HG03280 (cell line): Measurements from ENCODE around the gene HS6ST1.
"Not testable (repeated sequence)": the region's sequence is repeated elsewhere in the genome, so short reads cannot be mapped to it uniquely, and the experiment has no call there.

Experiments used
- ATAC-seq: cut with Tn5 transposase; IDR thresholded peaks from one replicate; pipeline ENCODE4 v1.9.1; 2021; ENCODE audit warnings: mild to moderate bottlenecking, moderate library complexity; ENCODE audit not compliant: unreplicated experiment

HS6ST1 gene

DNA sequence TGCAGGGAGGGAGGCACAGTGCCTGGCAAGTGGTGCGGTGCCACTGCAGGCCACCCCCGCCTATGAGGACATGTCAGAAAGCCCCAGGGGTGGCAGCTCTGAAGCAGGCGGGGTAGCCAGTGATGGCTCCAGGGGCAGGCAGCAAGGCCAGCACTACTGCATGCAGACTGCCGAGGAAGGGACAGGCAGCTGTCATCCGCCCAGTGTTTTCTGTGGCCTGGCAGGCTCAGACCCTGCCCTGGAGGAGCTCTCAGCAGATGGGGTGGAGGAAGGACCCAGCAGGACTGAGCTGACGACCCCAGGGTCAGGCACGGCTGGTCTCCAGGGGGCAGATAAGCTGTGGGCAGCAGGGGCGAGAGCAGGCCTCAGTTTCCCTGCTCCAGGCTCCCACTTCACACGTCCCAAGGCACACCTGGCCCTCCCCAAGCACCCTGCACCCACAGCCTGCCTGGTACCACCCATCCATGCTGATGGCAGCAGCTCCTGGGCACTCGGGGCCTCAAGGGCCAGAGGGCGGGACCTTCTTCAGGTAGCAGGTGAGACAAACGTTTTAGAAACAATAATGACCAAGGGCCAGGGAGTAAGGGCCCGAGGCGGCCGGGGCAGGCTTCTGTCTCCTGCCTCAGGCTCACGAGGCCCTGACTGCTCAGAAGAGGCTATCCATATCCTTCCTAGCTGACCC, 48.5 kb downstream of the HS6ST1 start:
- no peak for ATAC-seq

DNA sequence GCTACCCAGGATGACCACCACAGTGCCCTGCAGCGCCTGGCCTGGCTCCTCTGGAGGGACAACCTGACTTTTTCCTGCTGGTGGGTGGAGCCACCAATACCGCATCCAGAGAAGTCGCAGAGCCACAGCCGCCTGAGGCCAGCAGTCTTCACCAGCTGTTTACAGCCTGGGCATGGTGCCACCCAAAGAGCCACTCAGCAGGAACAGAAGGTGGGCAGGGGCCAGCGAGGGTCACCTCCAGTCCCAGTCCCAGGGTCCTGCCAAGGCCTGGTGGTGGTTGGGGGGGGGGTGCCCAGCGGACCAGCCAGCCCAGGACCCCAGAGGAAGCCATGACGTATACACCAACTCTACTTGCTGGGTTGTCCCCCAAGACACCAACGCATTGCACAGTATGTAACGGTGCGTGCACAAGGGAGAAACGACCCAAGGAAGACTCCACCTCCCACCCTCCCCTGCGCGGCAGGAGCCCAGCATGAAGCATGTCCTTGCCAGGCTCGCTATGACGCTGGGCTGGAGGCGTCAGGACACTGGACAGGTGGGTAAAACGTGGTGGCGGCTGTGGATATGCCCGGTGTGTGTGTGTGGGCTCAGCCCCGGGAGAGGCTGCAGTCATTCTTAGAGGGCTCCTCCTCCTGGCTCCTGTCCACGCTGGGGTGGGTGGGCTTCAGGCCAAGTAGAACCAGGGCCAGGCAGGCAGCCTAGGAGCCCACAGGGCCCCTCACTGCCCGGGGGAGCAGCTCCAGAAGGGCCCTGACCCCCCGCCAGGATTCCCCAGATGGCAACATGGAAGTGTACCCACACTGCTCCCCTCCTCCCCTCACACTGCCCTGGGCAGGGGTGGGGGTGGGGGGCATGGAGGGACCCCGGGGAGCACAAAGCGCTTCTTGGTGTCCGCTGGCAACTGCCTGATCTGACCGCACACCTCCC, 49.3 kb downstream of the HS6ST1 start:
- ATAC-seq: no peak

DNA sequence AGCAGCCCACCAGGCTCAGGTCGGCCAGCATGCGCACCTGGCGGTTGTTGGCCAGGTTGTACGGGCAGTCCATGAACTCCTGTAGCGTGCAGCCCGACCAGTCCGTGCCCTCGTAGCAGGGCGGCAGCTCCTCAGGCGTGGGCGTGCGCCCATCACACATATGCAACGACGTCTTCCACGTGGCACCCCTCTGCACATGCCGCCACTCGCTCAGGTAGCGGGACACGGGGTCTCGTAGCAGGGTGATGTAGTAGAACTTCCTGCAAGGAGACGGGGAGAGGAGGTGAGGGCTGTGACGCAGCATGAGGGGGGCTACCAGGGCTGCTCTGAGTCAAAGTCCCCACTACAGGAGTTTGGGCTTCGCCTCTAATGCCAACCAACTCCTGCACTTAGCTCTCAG, 50.1 kb downstream of the HS6ST1 start:
- not testable (repeated sequence) for ATAC-seq

DNA sequence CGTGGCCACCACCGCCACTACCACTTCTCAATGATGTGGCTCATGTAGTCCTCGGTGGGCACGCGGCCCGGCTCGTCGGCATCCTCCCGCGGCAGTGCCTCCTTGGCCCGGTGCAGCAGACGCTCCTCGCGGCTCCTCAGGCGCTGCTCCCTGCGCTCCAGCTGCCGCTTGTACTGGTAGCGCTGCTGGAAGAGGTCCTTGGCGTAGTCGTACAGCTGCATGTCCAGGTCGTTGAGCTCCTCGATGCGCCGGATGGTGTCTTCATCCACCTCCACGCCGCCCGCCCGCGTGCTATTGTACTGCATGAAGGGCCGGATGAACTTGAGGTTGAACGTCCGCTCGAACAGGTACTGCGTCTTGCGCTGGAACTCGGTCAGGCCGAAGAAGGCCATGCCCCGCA, 50.5 kb downstream of the HS6ST1 start:
- ATAC-seq: not testable (repeated sequence)

DNA sequence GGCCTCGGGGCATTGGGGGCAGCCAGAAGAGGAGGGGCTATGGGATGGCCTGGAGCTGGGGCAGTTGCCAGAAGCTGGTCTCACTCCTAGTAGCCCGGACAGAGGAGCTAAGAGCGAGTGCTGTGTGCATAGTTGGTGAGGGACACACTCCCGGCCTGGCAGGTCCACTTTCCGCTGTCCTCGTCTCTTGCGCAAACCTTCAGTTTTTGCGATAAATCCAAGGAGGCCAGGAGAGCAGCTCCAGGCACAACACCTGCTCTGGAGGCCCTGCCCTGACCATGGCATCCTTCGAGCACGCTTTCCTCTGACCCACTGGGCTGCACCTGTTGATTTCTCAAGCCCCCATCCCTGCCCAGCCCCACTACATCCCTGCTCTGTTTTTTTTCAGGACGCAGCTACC, 51.0 kb downstream of the HS6ST1 start:
- ATAC-seq: not testable (repeated sequence)

DNA sequence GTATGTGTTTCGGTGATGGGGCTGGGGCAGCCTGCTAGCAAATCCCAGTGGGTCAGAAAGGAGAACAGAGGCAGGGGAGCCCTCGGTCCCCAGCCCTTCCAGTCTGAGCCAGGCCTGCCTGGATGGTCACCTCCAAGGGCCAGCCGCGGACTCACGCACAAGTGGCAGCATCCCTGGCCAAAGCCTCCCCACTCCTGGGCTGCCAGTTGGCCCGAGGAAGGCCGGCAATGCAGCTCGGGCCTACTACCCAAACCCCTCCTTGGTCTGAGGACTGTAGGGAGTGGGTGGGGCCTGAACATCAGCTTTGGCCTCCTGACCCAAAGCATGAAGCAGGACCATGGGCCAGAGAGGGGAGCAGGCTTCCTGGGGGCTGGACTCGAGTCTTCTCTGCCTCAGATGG, 51.5 kb downstream of the HS6ST1 start:
- ATAC-seq: not testable (repeated sequence)

DNA sequence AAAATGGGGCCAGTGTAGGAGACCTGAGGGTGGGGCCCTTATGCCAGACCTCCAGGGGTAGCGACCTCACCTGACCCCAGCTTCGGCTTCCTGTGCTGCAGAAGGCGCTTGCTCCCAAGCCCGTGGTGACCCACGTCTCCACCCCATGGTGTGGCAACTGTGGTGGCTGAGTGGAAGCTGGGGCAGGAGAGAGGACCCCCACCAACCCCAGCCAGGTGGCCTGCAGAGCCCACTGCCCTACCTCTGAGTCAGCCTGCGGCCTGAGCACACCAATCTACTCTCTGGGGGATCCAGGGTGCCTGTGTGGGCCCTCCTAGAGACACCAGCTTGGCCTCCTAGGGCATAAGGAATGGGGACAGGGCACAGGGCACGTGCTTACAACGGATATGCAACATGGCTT, 52.2 kb downstream of the HS6ST1 start:
- not testable (repeated sequence) for ATAC-seq

DNA sequence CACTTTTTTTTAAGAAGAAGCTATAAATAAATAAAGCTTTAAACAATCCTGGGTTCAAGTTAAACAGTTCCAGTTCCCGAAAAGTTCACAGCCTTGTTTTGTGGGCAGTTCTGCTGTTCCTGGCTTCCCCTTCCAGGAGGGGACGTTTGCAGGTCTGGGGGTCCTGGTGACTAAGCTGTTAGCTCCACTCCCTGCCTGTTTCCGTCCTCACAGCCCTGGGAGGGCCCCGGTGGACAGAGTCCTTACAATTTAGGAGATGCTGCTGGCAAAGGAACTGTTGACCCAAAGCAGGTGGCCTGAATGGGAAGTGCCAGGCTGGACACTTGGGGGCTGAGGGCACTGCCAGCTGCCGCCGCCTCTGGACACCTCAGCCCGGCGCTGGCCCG, 53.1 kb downstream of the HS6ST1 start:
- ATAC-seq: not testable (repeated sequence)

DNA sequence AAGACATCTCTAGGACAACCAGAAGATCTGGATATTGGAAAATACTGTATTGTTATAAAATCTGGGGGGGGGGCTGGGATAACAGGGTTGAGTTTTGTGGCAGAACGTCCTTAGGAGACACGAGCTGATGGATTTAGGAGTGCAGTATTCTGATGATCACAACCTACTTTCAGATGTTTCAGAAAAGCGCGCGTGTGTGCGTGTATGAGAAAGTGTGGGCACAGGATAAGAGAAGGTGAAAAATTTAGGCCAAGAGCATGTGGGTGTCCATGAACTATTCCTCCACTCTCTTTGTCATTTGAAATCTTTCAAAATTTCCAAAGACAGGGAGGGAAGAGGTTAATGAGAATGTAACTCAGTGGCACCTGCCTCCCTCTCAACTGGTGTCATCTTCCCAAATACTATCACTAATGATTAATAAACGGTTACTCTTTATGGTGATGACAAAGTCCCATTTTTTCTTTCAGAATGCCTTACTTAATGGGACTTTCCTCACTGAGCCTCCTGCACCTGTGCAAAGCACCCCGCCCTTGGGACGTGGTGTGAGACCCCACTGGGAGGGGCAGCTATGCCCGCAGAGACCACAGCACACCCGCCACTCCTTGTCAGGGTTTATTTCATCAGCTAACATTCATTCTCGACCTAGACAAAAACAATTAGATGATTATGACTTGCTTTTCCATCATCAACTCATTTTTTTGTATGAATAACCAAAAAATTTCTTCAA, 53.6 kb downstream of the HS6ST1 start:
- ATAC-seq: no peak

DNA sequence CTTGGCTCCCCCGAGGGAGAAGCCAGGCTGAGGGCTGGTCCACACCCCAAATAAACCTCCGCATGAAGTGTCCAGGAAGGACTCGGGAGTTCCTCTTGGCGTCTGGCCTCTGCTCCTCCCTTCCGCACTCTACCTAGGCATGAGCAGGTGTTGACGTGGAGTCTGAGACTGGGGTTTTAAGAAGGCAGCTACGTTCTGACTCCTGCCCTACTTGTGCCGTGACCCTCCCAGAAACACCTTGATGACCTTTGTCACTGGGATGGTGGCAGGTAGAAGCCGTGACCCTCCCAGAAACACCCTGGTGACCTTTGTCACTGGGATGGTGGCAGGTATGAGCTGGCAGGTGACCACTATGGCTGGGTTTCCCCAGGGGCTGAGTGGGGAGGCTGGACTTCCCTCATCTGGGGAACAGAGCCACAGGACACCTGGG, 54.8 kb downstream of the HS6ST1 start:
- no peak for ATAC-seq

DNA sequence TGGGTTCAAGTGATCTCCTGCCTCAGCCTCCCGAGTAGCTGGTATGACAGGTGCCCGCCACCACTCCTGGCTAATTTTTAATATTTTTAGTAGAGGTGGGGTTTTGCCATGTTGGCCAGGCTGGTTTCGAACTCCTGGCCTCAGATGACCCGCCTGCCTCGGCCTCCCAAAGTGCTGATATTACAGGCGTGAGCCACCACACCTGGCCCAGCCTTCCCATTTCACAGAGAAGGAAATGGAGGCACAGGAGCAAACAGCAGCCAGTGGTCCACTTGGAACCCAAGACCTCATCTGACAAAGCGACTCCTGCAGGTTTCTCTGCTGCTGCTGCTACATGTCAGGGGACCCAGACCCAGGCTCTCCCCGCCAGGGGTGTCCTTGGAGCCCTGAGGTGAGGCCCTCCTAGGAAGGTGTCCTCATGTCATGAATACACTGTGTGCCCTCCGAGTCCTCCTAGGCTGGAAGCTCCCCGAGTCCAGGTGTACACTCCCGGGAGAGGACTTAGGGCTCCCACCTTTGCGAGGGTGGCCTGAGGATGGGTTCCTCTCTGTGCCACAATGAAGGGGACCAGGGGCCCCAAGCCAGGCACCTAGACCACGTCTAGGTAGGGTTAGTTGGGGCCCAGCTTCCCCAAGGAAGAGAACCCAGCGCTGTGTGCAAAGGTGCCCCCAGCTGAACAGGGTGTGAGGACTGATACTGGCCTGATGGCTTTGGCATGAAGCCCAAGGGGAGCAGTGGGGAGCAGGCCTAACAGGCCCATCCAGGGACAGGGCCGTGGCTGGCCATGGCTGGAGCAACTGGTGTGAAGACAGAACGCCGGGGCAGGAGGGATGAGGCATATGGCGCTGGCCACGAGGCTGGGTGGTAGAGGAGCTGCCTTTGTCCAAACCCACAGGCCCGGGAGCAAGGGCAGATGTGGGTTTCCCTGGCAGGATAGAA, 56.1 kb downstream of the HS6ST1 start:
- no peak for ATAC-seq

DNA sequence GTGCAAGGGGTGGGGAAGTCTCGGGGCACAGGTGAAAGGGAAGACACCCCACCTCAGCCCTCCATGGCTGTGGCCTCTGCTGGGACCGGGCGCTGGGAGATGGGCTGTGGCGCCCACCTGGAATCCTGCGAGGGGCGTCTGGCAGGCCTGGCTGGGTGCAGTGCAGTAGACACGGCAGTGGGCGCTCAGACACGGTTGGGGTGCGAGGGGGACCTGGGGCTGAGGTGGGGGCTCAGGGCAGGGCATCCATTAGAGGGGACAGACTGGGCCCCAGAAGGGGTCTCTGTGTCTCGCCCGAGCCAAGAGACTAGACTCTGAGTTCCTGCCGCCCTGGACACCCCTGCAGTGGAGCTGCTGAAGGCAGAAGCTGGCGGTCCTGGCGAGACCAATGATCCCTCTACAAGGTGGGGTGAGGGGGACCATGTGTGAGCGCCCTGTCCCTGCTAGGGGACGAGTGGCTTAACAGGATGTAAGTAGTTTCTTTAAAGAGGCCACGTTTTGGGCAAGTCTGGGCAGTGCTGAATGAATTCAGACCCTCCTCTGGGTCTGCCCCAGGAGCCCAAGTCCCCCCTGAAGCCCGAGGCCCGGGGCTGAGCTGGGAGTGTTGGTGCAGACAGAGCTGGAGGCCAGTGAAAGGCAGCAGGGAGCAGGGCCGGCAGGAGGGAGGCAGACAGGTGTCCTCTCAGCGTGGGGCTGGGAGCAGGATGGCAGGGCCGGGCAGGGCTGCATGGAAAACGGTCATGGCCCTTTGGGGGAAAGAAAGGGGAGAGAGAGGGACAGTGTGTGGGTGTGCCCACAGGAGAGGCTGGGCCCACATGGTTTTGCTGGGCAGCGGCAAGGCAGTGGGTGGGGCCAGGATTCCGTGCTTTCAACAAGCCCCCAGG, 57.2 kb downstream of the HS6ST1 start:
- no peak for ATAC-seq

DNA sequence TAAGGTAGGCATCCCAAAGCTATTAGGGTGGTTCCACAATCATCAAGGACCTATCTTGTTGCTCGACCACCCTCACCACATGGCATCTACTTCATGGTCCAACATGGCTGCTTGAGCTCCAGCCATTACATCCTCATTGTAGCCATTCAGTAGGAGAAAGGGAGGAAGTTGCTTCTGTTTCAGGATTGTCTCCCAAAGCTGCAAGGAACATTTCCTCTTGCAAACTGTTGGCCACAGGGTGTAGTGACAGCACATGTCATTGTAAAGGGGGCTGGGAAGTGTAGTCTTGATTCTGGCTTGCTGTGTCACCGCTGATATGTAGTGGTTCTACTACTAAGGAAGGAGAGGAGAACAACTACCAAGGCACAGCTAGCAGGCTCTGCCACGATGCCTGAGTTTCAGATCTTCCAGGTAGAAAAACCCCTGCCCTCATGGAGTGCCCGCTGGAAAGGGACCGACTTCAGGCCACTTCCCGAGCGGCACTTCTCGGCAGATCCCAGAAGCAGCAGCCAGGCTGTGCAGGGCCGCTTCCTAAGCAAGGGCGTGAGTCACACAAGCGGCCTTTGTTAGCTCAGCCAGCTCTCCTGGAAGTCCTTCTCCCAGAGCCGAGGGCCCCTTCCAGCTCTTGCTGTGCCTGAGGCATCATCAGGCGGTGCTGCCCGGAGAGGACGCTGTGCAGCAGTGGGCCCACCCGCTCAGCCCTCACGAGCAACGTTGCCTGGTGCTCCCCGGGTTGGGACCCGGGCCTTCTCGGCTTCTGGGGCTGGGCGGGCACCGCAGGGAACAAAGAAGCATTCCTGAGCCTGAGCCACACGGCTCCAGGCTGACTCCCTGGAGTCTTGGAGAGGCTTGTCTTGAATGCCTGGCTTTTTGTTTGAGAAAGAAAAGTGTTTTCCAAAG, 58.2 kb downstream of the HS6ST1 start:
- ATAC-seq: no peak

DNA sequence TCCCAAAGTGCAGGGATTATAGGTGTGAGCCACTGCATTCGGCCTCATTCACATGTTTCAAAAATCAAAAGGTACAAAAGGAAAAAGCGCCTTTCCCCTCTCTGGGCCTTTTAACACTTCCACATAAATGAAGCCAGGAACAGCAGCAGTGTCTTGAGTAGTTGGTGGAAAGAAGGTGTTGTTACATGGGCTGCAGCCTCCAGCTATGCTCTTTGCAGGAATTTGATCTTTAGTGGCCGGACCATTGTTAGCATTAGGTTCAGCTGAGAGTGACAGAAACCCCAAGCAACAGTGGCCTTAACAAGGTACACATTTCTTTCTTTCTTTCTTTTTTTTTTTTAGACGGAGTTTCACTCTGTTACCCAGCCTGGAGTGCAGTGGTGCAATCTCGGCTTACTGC, 59.1 kb downstream of the HS6ST1 start:
- no peak for ATAC-seq

DNA sequence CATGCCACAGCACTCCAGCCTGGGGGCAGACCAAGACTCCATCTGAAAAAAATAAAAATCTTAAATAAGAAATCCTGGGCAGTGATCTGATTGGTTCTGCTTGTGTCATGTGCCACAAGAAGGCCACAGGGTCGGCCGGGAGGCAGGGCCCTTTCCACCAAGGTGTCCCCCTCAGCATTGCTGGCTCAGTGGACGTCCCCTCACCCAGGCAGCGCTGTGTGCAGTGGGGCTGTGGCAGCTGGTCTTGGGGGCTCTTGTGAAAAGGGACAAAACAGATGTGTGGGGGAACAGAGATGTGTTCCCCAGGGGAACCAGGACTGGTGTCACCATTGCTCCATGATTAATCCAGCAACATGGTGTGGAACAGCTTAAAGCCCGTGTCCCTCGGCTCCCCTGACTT, 60.5 kb downstream of the HS6ST1 start:
- ATAC-seq: no peak

DNA sequence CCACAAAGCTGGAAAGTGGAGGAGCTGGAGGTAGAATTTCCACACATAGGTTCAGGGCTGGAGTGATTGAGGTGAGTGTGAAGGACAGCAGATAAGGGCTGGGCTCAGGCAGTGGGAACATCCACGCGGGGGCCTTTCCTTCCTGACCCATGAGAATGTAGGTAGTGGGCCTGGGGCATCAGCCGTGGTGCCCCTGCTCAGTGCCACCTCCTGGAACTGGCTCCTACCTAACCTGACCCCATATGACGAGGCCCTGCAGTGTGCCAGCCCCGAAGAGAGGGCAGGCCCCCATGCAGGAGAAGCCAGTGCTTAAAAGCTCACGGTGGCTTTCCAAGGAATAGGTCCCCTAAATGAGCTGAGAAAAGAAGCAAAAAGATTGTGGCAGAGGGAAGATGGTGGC, 66.2 kb downstream of the HS6ST1 start:
- no peak for ATAC-seq

DNA sequence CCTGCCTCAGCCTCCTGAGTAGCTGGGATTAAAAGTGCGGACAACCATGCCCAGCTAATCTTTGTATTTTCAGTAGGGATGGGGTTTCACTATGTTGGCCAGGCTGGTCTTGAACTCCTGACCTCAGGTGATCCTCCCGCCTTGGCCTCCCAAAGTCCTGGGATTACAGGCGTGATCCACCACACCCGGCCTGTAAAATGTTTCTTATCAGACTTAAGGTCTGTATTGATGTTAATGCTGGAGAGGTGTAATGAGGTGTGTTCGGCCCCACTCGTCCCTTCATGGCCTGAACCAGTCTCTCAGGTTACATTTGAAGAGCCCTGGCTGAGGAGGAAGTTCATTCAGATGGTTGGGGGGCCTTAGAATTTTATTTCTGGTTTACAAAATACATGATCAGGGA, 66.6 kb downstream of the HS6ST1 start:
- not testable (repeated sequence) for ATAC-seq

DNA sequence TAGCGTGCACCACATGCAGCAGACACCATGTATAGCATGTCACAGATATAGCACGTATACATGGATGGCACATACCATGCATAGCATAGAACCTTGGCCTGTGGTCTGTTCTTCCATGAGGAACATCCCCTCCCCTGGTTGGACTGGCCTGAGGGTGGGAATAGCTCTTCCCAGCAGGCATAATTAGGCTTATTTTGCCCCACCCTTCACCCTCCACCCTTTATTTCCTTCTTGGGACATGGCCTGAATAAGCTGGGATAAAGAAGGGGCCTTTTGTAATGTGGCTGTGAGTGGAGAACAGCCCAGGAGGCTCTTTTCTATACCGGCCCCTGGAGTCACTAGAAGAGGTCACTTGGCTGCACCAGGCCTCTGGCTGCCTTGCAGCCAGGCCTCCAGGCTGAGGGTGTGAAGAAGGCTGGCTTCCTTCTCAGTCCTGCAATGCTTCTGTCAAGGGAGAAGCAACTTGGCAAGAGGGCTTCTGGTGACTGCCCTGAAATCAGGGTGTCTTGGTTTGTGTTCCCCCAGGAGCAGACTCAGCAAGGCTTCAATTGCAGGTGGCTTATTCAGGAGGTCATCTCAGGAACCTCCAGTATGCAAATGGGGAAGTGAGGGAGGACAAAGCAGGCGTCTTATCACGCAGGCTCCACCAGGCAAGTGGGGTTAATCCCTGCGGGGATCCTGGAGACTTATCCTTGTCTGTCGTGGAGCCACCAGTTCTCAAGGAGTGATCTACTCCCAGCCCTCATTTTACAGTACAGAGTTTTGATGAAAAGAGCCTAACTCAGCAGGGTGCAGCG, 68.2 kb downstream of the HS6ST1 start:
- no peak for ATAC-seq
